ENCODE measurements around the gene RASA3.

The RASA3 gene

GRCh38 chr13:113931841-113932459 lies 200.5 kb downstream of the RASA3 start:
- TF ChIP-seq EZH2phosphoT487 (IDR thresholded peaks at IDR 0.05; ENCODE audit: low read depth): no peak
- TF ChIP-seq, protein P1, sequence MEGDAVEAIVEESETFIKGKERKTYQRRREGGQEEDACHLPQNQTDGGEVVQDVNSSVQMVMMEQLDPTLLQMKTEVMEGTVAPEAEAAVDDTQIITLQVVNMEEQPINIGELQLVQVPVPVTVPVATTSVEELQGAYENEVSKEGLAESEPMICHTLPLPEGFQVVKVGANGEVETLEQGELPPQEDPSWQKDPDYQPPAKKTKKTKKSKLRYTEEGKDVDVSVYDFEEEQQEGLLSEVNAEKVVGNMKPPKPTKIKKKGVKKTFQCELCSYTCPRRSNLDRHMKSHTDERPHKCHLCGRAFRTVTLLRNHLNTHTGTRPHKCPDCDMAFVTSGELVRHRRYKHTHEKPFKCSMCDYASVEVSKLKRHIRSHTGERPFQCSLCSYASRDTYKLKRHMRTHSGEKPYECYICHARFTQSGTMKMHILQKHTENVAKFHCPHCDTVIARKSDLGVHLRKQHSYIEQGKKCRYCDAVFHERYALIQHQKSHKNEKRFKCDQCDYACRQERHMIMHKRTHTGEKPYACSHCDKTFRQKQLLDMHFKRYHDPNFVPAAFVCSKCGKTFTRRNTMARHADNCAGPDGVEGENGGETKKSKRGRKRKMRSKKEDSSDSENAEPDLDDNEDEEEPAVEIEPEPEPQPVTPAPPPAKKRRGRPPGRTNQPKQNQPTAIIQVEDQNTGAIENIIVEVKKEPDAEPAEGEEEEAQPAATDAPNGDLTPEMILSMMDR (IDR thresholded peaks at IDR 0.05; ENCODE audit: low read depth, low read length): no peak
- H3K79me2 ChIP-seq (ENCODE audit: low read length): no peaks in the 10 kb centered on the region

DNA sequence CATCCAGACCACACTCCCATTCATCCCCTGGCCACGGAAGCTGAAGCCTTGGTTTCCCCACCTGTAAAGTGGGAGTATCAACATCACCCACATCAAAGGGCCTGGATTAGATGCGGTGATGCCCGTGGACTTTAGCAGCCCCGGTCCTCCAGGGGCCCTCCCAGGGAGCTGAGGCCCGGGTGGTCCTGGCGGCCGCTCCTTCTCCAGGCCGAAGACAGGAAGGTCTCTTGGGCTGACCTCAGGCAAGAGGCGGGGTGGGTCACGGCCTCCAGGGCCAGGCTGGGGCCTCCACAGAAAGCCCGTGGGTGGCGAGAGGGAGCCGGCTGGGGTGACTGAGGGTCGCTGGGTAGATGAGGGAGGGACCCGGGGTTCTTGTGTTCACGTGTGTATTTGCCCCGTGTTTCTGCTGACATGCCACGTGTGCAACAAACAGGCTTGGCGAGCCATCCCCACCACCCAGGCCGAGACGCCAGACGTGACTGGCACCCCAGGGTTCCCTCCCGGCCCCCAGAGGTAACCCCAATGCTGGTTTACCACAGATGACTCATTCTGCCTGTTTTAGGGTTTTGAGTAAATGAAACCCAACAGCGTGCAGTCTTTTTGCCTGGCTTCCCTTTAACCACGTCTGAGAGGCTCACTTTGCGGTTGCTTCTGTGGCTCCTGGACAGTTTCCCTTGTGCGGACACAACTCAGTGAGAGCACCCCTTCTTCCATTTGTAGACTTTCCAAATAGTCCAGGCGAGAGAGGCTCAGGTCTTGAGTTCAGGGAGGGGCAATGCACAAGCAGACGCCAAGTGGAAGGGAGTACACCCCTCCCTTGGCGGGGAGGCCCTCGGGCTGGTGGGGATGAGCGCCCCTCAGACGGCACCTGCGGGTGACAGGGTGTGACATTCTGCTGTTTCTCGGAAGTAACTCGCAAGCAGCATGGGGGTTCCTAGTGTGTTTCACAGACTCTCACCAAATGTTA lies 201.5 kb downstream of the RASA3 start:
- H3K4me1 ChIP-seq (ENCODE audit: low read length): no peaks in the 10 kb centered on the region
- H3K9me3 ChIP-seq (ENCODE audit: insufficient read depth, low read length): 0 out of 2 replicates have a peak, but pooled peaks cover 4% of the 10 kb centered on the region
- H3K27ac ChIP-seq (ENCODE audit: low read length): no peak overlapping the region
- TF ChIP-seq, protein P1 (IDR thresholded peaks at IDR 0.05; ENCODE audit: low read depth, low read length): no peak
- no peak for TF ChIP-seq EZH2phosphoT487 (IDR thresholded peaks at IDR 0.05; ENCODE audit: low read depth)
- no peaks in the 10 kb centered on the region for H3K36me3 ChIP-seq (replicated peaks; ENCODE audit: low read depth, low read length)
- H2AFZ ChIP-seq (ENCODE audit: low read depth, low read length): no peak overlapping the region
- no peak overlapping the region for H3K4me2 ChIP-seq (ENCODE audit: low read length)
- 0 out of 2 replicates have a peak, but pooled peaks cover 5% of the 10 kb centered on the region for H3K27me3 ChIP-seq (ENCODE audit: low read depth, low read length)
- no peaks in the 10 kb centered on the region for H3K79me2 ChIP-seq (ENCODE audit: low read length)
- H3K9ac ChIP-seq (ENCODE audit: low read length): no peak overlapping the region
- H3K4me3 ChIP-seq (ENCODE audit: low read length): no peak overlapping the region
- H4K20me1 ChIP-seq (ENCODE audit: insufficient read depth, low read length): no peaks in the 10 kb centered on the region

More at GRCh38 chr13:113931841-113932459, 200.5 kb downstream of the RASA3 start:
- 0 out of 2 replicates have a peak, but pooled peaks cover 5% of the 10 kb centered on the region for H3K27me3 ChIP-seq (ENCODE audit: low read depth, low read length)
- no peak overlapping the region for H3K4me3 ChIP-seq (ENCODE audit: low read length)
- H3K4me2 ChIP-seq (ENCODE audit: low read length): no peak overlapping the region
- no peaks in the 10 kb centered on the region for H3K4me1 ChIP-seq (ENCODE audit: low read length)
- H3K36me3 ChIP-seq (replicated peaks; ENCODE audit: low read depth, low read length): no peaks in the 10 kb centered on the region
- H2AFZ ChIP-seq (ENCODE audit: low read depth, low read length): no peak overlapping the region
- H4K20me1 ChIP-seq (ENCODE audit: insufficient read depth, low read length): no peaks in the 10 kb centered on the region
- H3K9ac ChIP-seq (ENCODE audit: low read length): no peak overlapping the region
- no peak overlapping the region for H3K27ac ChIP-seq (ENCODE audit: low read length)
- 0 out of 2 replicates have a peak, but pooled peaks cover 4% of the 10 kb centered on the region for H3K9me3 ChIP-seq (ENCODE audit: insufficient read depth, low read length)

DNA sequence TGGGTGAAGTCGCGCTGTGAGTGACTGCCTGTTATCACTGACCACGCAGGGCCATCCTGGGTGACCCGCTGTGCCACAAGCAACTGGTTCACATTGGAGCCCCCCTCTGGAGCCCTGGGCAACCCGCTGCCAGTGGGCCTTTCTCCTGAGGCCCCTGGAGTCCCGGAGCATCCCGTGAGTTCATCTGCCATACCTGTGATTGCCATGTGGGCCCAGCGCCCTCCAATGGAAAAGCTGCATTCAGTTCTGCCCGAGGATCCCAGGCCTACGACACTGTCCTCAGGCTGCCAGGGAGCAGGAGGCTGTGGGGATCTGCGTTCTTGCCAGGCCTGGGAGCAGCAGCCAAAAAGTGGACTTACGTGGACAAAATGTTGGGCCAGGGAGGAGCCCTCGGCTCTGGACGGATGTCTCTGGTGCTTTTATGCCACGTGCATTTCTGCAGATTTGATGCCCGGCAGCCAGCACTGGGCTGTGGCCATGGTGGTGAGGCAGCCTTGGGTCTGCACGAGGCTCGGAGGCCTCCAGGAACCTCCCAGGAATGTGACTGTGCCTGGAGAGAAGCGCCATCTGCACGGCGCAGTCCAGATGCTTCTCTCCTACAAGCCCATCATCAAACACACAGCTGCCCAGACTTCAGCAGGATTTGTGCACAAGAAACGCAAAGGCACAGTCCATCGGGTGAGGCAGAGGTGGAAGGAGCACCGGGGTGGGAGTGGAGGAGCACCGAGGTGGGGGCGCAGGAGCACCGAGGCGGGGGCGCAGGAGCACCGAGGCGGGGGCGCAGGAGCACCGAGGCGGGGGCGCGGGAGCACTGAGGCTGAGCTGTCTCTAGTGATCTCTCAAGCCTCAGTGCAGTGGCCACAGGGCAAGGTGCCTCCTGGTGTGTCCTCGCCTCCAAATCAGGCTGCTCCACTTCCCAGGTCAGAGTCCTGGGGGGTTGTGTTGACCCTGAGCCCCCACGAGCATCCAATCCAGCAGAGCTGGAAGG lies 202.5 kb downstream of the RASA3 start:
- H2AFZ ChIP-seq (ENCODE audit: low read depth, low read length): no peak overlapping the region
- no peak overlapping the region for H3K4me2 ChIP-seq (ENCODE audit: low read length)
- no peak overlapping the region for H3K9ac ChIP-seq (ENCODE audit: low read length)
- no peaks in the 10 kb centered on the region for H3K79me2 ChIP-seq (ENCODE audit: low read length)
- 0 out of 2 replicates have a peak, but pooled peaks cover 4% of the 10 kb centered on the region for H3K9me3 ChIP-seq (ENCODE audit: insufficient read depth, low read length)
- TF ChIP-seq EZH2phosphoT487 (IDR thresholded peaks at IDR 0.05; ENCODE audit: low read depth): no peak
- TF ChIP-seq, protein P1 (IDR thresholded peaks at IDR 0.05; ENCODE audit: low read depth, low read length): no peak
- no peak overlapping the region for H3K27ac ChIP-seq (ENCODE audit: low read length)
- H4K20me1 ChIP-seq (ENCODE audit: insufficient read depth, low read length): no peaks in the 10 kb centered on the region
- no peak overlapping the region for H3K4me3 ChIP-seq (ENCODE audit: low read length)
- H3K4me1 ChIP-seq (ENCODE audit: low read length): no peaks in the 10 kb centered on the region
- H3K36me3 ChIP-seq (replicated peaks; ENCODE audit: low read depth, low read length): no peaks in the 10 kb centered on the region
- H3K27me3 ChIP-seq (ENCODE audit: low read depth, low read length): 0 out of 2 replicates have a peak, but pooled peaks cover 5% of the 10 kb centered on the region

Measured in OCI-LY3 (cell line).